ENCODE results near the gene DTWD2. TPM values are rescaled to one million over a fixed set of nuclear protein-coding genes. Genes with fewer than 3 reads are reported as not detected.

DTWD2 gene
- total RNA-seq, 1 experiment from 2014 or later, result 10.1 TPM

GRCh38 chr5:119028575-119028974 is 40.2 kb upstream of the DTWD2 start:
- no peak for DNase-seq (ENCODE audit: unreplicated experiment)
- no peak overlapping the region for H3K4me3 Mint-ChIP-seq (ENCODE audit: unreplicated experiment)
- POLR2A ChIA-PET, result no interaction called here
- peaks cover 6% of the 10 kb centered on the region for H3K36me3 Mint-ChIP-seq (ENCODE audit: insufficient read depth, unreplicated experiment)
- intact Hi-C loops (cut with micrococcal nuclease), result loop anchor here (10.0 kb wide), 1 partner anchor 236 kb away; no protein-coding TSS in a partner anchor
- H3K4me1 Mint-ChIP-seq (ENCODE audit: insufficient read depth, unreplicated experiment), result peaks cover 5% of the 10 kb centered on the region
- no peaks in the 10 kb centered on the region for H3K27me3 Mint-ChIP-seq (ENCODE audit: insufficient read depth, unreplicated experiment)
- no peak overlapping the region for H3K27ac Mint-ChIP-seq (ENCODE audit: low read depth, unreplicated experiment)
- BruUV-seq (replicated peaks), result no TSS peak
- CTCF ChIA-PET, result interaction anchor here (0.6 kb wide), 1 partner anchor 369 kb away, joined by 4 read pairs; no protein-coding TSS in a partner anchor
- peaks cover 14% of the 10 kb centered on the region for H3K9me3 Mint-ChIP-seq (ENCODE audit: unreplicated experiment)
- no peak for TF ChIP-seq CTCF (IDR thresholded peaks at IDR 0.05; ENCODE audit: unreplicated experiment)

GRCh38 chr5:119022773-119023172 is 34.4 kb upstream of the DTWD2 start:
- peaks cover 7% of the 10 kb centered on the region for H3K9me3 Mint-ChIP-seq (ENCODE audit: unreplicated experiment)
- CTCF ChIA-PET, result interaction anchor here (0.6 to 9.4 kb wide), 10 partner anchors 19 to 412 kb away, joined by 3 to 64 read pairs (median 5); partner anchors contain the start of gene DMXL1
- BruUV-seq (replicated peaks), result no TSS peak

GRCh38 chr5:119022017-119022745 is 33.8 kb upstream of the DTWD2 start:
- peak; percentile 57 for DNase-seq (ENCODE audit: unreplicated experiment)
- intact Hi-C loops (cut with micrococcal nuclease), result loop anchor here (1.0 to 10.0 kb wide), 4 partner anchors 243 to 722 kb away; no protein-coding TSS in a partner anchor
- BruUV-seq (replicated peaks), result no TSS peak
- Mint-ChIP-seq H3K4me1 (ENCODE audit: insufficient read depth, unreplicated experiment) (peaks cover 6% of the 10 kb centered on the region), H3K27ac (ENCODE audit: low read depth, unreplicated experiment) (no peak overlapping the region), H3K27me3 (ENCODE audit: insufficient read depth, unreplicated experiment) (no peaks in the 10 kb centered on the region), H3K36me3 (ENCODE audit: insufficient read depth, unreplicated experiment) (peaks cover 6% of the 10 kb centered on the region), H3K9me3 (ENCODE audit: unreplicated experiment) (peaks cover 7% of the 10 kb centered on the region), H3K4me3 (ENCODE audit: unreplicated experiment) (no peak overlapping the region)
- ChIA-PET CTCF (interaction anchor here (0.6 to 9.4 kb wide), 26 partner anchors 8 to 1378 kb away, joined by 3 to 64 read pairs (median 4); partner anchors contain the start of gene DMXL1), POLR2A (interaction anchor here (0.7 to 1.8 kb wide), 8 partner anchors 9 to 335 kb away, joined by 3 to 7 read pairs (median 4); partner anchors contain the start of genes DMXL1 and DTWD2)
- TF ChIP-seq CTCF (IDR thresholded peaks at IDR 0.05; ENCODE audit: unreplicated experiment), result peak; percentile 61

More at GRCh38 chr5:119022773-119023172, 34.4 kb upstream of the DTWD2 start:
- Mint-ChIP-seq H3K4me3 (ENCODE audit: unreplicated experiment) (no peak overlapping the region), H3K36me3 (ENCODE audit: insufficient read depth, unreplicated experiment) (peaks cover 6% of the 10 kb centered on the region), H3K27me3 (ENCODE audit: insufficient read depth, unreplicated experiment) (no peaks in the 10 kb centered on the region), H3K27ac (ENCODE audit: low read depth, unreplicated experiment) (no peak overlapping the region), H3K4me1 (ENCODE audit: insufficient read depth, unreplicated experiment) (peaks cover 6% of the 10 kb centered on the region)
- POLR2A ChIA-PET, result interaction anchor here (1.8 kb wide), 1 partner anchor 48 kb away, joined by 7 read pairs; the partner anchor contains the start of gene DMXL1
- TF ChIP-seq CTCF (IDR thresholded peaks at IDR 0.05; ENCODE audit: unreplicated experiment), result no peak
- intact Hi-C loops (cut with micrococcal nuclease), result loop anchor here (1.0 to 10.0 kb wide), 4 partner anchors 242 to 722 kb away; no protein-coding TSS in a partner anchor
- no peak for DNase-seq (ENCODE audit: unreplicated experiment)

- no peaks in the 10 kb centered on the region for H3K27me3 Mint-ChIP-seq (ENCODE audit: insufficient read depth, unreplicated experiment)
- ChIA-PET CTCF (interaction anchor here (0.6 to 9.4 kb wide), 25 partner anchors 8 to 1377 kb away, joined by 3 to 64 read pairs (median 4); partner anchors contain the start of genes DMXL1 and DTWD2), POLR2A (interaction anchor here (0.9 to 1.8 kb wide), 8 partner anchors 8 to 391 kb away, joined by 3 to 7 read pairs (median 4); partner anchors contain the start of genes DMXL1 and DTWD2)
- peaks cover 6% of the 10 kb centered on the region for H3K4me1 Mint-ChIP-seq (ENCODE audit: insufficient read depth, unreplicated experiment)
- TF ChIP-seq CTCF (IDR thresholded peaks at IDR 0.05; ENCODE audit: unreplicated experiment), result no peak
- H3K36me3 Mint-ChIP-seq (ENCODE audit: insufficient read depth, unreplicated experiment), result peaks cover 6% of the 10 kb centered on the region
- no peak overlapping the region for H3K4me3 Mint-ChIP-seq (ENCODE audit: unreplicated experiment)
- intact Hi-C loops (cut with micrococcal nuclease), result loop anchor here (10.0 kb wide), 1 partner anchor 244 kb away; no protein-coding TSS in a partner anchor
- BruUV-seq (replicated peaks), result no TSS peak
- no peak for DNase-seq (ENCODE audit: unreplicated experiment)
- peaks cover 7% of the 10 kb centered on the region for H3K9me3 Mint-ChIP-seq (ENCODE audit: unreplicated experiment)
- H3K27ac Mint-ChIP-seq (ENCODE audit: low read depth, unreplicated experiment), result no peak overlapping the region
These were observed 32.9 kb upstream of the DTWD2 start for GRCh38 chr5:119021149-119021732.

Data from MCF 10A (cell line).